ENCODE results near the gene LRIT3. TPM values are rescaled to one million over a fixed set of nuclear protein-coding genes. Genes with fewer than 3 reads are reported as not detected.

Gene LRIT3
- total RNA-seq, 2 donors from 2014 or later = 0.85 to 1.4 TPM

DNA sequence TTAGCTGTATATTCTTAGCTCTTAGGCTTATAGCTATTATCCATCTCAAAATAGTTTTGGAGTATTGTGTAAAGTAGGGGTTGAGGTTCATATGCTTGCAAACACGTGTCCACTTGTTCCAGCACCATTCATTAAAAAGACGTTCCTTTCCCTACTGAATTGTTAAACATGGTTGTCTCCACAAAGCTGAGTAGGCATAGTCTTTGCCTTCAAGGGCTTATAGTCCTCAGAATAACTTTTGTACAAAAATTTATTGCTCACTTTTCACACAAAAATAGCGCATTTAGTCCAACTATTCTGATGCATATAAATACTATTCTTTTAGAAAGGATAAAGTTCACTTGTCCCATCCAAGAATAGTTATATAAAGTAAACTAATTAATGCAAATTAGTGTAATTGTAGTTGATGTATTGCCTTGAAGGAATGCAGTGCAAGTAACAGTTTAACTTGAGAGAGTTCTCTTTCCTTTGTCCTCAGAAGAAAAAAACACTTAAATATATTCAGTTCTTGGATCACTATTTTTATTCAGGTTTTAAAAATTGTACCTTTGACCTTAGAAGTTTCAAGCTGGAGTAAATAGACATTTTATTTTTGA, 14.1 kb downstream of the LRIT3 start:
- no peaks in the 10 kb centered on the region for H3K9me3 ChIP-seq
- no peak overlapping the region for H3K27ac ChIP-seq
- H3K27me3 ChIP-seq (replicated peaks; ENCODE audit: insufficient read depth) = no peaks in the 10 kb centered on the region
- ATAC-seq (ENCODE audit: insufficient number of reproducible peaks, low FRiP score, low read depth) (no peak), DNase-seq (ENCODE audit: low spot score) (no peak)
- no peak overlapping the region for H3K4me3 ChIP-seq
- H3K36me3 ChIP-seq = no peaks in the 10 kb centered on the region
- no peaks in the 10 kb centered on the region for H3K4me1 ChIP-seq (ENCODE audit: control insufficient read depth in 1 of 2, low read depth in 2 of 2)
- TF ChIP-seq CTCF (IDR thresholded peaks at IDR 0.05) = no peak

GRCh38 chr4:109864134-109864533, 16.2 kb downstream of the LRIT3 start:
- no peaks in the 10 kb centered on the region for H3K9me3 ChIP-seq
- no peak overlapping the region for H3K27ac ChIP-seq
- H3K36me3 ChIP-seq = no peaks in the 10 kb centered on the region
- TF ChIP-seq CTCF (IDR thresholded peaks at IDR 0.05) = no peak
- no peaks in the 10 kb centered on the region for H3K27me3 ChIP-seq (replicated peaks; ENCODE audit: insufficient read depth)
- no peak for ATAC-seq (ENCODE audit: insufficient number of reproducible peaks, low FRiP score, low read depth)
- DNase-seq (ENCODE audit: low spot score) = no peak
- H3K4me1 ChIP-seq (ENCODE audit: control insufficient read depth in 1 of 2, low read depth in 2 of 2) = no peaks in the 10 kb centered on the region
- H3K4me3 ChIP-seq = no peak overlapping the region

- TF ChIP-seq CTCF (IDR thresholded peaks at IDR 0.05) = no peak
- Histone ChIP-seq H3K4me3 (no peak overlapping the region), H3K27me3 (replicated peaks; ENCODE audit: insufficient read depth) (no peaks in the 10 kb centered on the region), H3K27ac (no peak overlapping the region), H3K36me3 (no peaks in the 10 kb centered on the region), H3K4me1 (ENCODE audit: control insufficient read depth in 1 of 2, low read depth in 2 of 2) (no peaks in the 10 kb centered on the region), H3K9me3 (no peaks in the 10 kb centered on the region)
- DNase-seq (ENCODE audit: low spot score) (no peak), ATAC-seq (ENCODE audit: insufficient number of reproducible peaks, low FRiP score, low read depth) (no peak)
These were observed 22.2 kb downstream of the LRIT3 start for GRCh38 chr4:109870061-109870460.

DNA sequence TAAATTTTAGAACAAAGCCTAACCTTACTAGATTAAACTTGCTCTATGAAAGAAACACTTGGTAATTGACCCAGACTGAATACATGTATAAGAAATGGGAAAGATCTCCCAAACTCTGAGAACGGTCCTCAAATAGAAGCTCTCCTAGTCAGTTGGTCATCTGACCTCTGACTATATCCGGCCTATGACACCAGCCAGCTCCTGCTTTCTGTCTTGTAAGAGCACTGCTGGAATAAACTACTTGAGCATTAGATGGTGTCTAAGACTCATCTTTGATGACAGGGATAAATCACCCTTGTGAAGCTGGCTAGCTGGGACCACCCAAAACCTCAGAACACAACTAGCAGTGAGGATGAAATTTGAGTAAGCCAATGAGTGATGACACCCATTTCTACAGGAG, 24.2 kb downstream of the LRIT3 start:
- no peak for ATAC-seq (ENCODE audit: insufficient number of reproducible peaks, low FRiP score, low read depth)
- no peaks in the 10 kb centered on the region for H3K4me1 ChIP-seq (ENCODE audit: control insufficient read depth in 1 of 2, low read depth in 2 of 2)
- TF ChIP-seq CTCF (IDR thresholded peaks at IDR 0.05) = no peak

GRCh38 chr4:109872950-109873656, 25.2 kb downstream of the LRIT3 start:
- Histone ChIP-seq H3K27me3 (replicated peaks; ENCODE audit: insufficient read depth) (no peaks in the 10 kb centered on the region), H3K27ac (no peak overlapping the region), H3K36me3 (no peaks in the 10 kb centered on the region), H3K4me1 (ENCODE audit: control insufficient read depth in 1 of 2, low read depth in 2 of 2) (no peaks in the 10 kb centered on the region), H3K9me3 (no peaks in the 10 kb centered on the region), H3K4me3 (no peak overlapping the region)
- no peak for DNase-seq (ENCODE audit: low spot score)
- TF ChIP-seq CTCF (IDR thresholded peaks at IDR 0.05) = no peak
- no peak for ATAC-seq (ENCODE audit: insufficient number of reproducible peaks, low FRiP score, low read depth)

More for the DNA sequence above, 24.2 kb downstream of the LRIT3 start:
- Histone ChIP-seq H3K27ac (no peak overlapping the region), H3K27me3 (replicated peaks; ENCODE audit: insufficient read depth) (no peaks in the 10 kb centered on the region), H3K36me3 (no peaks in the 10 kb centered on the region), H3K4me3 (no peak overlapping the region), H3K9me3 (no peaks in the 10 kb centered on the region)
- no peak for DNase-seq (ENCODE audit: low spot score)
